HG03520 (cell line): ENCODE data around the gene HYDIN.
"Not testable (repeated sequence)": the region's sequence is repeated elsewhere in the genome, so short reads cannot be mapped to it uniquely, and the experiment has no call there.

ENCODE experiments used
- ATAC-seq: cut with Tn5 transposase; IDR thresholded peaks from one replicate; pipeline ENCODE4 v1.9.1; 2021; ENCODE audit warnings: mild to moderate bottlenecking, moderate library complexity; ENCODE audit not compliant: unreplicated experiment

HYDIN gene

DNA sequence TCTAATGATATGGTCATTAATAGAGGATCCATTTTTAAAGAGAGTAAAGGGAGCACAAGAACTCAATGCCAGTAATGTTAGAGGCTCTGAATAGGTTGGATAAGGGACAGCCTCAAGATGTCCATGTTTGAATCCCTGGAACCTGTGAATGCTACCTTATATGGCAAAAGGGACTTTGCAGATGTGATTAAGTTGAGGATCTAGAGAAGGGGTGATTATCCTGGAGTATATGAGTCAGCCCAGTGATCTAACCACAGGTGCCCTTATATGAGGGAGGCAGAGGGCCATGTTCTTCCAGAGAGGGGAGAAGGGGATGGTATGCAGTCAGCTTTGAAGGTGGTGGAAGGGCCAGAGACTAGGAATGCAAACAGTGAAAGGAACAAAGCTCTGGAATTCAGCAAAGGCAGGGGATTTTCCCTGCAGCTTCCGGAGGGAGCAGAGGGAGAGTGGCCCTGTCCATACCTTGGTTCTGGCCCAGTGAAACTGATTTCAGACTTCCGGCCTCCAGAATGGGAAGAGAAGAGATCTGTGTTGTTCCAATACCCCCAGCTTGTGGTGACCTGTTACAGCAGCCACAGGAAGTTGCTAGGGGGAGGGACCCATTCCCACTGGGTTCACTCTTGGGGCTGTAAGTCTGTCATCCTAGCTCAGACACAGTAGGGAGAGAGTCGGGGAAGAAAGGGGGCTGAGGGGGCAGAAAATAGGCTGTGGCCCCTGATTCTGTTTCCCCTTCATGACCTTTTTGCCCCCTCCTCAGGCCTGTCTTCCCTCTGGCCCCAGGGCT, 220.9 kb downstream of the HYDIN start:
- ATAC-seq, result not testable (repeated sequence)

DNA sequence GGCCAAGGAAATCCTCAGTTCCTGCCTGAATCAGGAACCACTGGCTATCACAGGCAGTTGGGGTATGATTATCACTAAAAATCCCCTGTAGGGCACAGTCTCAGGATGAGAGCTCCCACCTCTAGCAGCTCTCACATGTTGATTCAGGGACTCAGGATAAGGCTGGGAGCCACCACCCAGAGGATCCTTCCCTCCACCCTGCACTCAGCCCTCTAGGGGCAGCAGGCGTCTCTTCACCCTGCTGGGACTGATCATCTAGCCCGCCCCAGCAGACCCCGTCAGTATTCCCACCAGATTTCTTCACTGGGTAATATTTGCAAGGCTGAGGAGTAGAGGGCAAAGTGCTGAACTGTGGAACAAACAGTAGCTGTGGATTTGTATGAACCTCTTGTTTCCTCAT, 224.0 kb downstream of the HYDIN start:
- not testable (repeated sequence) for ATAC-seq

DNA sequence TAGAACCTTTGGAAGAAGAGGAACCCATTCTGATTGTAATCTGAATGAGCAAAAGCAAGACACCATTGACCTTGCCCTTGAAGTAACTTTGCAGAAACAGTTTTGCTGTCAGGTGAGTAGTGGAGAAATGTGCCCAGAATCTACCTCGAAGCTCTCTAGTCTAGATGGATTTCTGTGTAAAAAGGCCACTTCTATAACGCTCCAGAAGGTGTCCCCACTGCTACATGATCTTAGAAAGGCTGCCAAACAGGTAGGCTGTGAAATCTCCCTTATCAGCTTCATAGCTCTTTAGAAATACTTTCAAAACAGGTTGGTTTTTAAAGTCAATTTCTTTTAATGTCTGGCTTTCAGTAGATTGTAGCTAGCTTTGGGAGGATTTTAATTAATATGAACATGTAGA, 230.8 kb downstream of the HYDIN start:
- not testable (repeated sequence) for ATAC-seq

DNA sequence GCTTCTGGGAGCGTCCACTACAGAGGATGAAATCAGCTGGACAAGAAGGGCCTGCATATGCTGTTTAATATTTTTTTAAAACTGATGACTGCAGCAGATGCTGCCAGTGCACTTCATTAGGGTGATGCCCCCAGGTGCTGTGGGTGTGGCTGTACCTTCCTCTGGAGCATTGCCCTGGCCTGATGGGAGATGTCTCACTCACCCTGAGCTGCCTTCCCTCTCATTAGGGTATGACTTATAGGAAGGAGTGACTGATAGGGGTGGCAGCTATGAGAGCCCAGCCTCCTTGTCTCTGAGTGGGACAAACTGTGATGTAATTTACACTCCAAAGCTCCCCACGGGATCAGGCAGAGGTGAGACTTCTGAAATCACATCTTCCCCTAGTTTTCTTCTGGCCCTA, 234.7 kb downstream of the HYDIN start:
- not testable (repeated sequence) for ATAC-seq

DNA sequence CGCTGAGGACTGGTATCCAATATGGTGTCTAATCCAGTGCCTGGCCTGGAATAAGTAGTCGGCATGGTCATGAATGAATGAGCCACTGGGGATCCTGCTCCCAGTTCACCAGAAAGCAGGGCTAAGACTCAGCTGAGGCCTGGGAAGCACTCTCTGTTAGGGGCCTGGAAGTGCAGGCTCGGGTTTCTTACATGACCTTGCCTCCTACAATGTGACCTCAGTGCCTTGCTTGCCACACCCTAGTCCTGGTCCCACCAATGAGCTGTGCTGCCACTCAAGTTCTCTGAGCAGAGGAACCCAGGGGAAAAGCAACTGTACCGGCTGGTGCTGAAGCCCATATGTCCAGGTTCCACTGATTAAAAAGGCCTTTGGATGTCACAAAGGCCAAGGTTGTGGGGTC, 238.0 kb downstream of the HYDIN start:
- ATAC-seq, result not testable (repeated sequence)

DNA sequence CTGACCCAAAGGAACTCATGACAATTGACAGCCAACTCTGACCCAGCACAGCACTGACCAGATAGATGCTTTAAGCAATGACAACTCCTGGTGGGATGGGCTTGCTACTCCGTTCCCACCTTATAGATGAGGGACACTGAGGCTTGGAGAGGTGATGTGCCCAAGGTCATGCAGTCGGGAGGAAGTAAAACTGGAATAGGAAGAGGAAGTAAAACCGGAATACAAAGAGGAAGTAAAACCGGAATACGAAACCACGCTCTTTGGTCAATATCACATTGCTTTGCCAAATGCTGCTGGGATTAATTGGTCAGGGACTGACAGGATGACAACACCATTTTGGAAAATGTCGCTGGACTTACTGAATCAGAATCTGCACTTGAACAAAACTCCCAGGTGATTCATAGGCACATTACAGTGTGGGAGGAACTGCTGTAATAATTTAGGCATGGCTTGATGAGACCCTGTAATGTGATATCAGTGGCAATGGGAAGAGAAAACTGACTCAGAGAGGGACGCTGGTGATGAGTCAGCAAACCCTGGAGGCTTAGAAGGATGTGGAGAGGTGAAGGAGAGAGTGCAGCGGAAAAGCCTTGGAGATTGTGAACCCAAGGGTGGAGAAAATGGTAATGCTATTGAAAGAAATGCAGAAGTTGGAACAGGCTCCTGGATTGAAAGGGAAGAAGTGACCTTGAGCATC, 243.4 kb downstream of the HYDIN start:
- ATAC-seq, result not testable (repeated sequence)

DNA sequence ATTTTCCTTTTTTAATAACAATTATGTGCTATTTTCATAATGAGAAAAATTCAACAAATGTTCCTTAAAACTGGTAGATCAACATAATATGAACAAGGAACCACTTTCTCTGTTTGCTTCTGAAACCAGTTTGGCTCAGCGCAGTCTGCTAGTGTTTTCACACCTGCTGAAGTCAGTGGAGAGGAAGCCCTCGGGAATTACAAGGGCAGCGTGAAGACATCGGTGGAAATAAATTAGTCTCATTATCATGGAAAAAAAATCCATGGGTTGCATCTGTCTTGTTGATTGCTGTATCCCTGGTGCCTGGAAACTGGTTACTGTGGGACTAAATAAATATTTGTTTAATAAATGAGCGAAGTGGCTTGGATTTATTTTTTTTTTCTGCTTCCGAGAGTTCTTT, 245.8 kb downstream of the HYDIN start:
- not testable (repeated sequence) for ATAC-seq

DNA sequence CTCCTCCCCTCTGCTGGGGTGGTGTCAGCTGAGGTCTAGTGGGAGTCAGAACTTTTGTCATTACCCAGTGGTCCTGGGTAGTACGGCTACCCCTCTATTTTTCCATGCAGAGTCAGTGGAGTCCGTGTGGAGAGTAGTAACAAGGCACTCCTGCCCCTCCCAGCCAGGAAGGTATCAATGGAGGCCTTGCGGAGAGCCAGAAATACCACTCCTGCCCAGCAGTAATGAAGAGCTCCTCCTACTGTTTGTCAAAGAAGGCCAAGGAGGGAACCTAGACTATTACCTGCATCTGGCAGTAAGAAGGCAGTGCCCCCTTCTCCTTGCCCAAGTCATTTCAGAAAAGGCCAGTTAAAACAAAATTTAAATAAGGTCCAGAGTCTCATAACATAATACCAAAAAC, 262.2 kb downstream of the HYDIN start:
- ATAC-seq, result not testable (repeated sequence)

DNA sequence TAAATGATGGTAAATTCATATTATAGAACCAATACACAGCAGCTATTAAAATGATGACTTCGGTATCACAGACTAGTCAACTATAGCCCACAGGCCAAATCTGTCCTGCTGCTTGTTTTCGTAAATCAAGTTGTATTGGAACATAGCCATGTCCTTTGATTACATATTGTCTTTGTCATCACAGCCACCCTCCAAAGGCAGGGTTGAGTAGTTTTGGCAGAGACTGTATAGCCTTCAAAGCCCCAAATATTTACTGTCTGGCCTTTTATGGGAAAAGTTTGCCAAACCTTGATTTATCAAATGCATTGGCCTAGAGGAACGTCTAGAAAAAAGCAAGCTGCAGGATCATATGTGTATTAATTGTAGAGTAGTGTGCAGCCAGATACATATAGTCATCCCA, 270.4 kb downstream of the HYDIN start:
- not testable (repeated sequence) for ATAC-seq

DNA sequence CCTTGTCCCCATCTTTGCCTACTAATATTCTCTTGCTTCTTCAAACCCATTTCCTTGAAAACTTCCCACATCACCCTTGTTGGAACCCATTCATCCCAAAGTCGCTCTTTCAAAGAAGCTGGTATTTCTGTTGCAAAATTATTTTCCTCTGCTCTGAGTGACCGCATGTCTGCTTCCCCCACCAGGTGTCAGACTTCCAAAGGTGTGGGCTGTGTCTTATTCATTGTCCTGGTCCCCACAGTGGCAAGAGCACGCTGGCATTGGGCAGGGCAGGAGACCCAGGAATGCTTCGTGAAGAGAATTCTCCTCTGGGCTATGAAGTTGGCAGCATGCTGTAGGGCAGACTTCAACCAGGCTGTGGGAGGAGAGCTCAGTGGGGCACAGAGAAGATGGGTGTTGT, 275.6 kb downstream of the HYDIN start:
- not testable (repeated sequence) for ATAC-seq

DNA sequence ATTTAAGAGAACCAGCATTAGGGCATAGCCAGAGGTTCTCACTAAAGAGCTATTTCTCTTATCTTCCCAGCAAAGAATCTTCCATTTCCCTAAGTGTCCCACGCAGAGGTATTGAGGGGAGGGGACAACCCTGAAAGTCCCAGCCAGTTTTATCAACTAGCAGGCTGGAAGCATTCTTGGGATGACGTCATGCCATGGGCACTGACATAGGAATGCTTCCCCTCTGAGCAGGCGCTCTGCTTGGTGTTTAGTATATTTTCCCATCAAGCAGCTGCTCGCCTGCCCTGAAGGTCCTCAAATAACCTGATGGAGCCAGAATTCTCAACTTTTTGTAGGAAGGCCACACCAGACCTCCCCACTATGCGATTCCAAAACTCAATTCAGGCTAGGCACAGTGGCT, 276.7 kb downstream of the HYDIN start:
- not testable (repeated sequence) for ATAC-seq

DNA sequence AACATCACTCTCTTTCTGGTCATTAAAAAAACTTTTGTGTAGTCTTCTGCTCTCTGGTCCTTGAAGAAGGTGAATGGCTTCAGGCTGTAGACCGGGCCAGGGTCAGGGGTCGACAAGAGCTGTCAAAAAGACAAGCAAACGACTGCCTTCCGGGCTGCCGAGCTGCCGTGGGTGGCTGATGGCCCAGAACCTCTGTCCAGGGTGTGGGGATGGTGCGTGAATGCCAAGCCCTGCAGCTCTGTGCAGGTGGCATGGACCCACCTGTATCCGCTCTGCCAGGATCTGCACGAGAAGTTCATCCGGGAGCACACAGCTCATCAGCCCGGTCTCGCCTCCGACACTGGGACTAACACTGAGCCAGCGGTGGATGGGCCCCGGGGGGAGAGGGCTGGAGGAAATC, 287.0 kb downstream of the HYDIN start:
- ATAC-seq, result not testable (repeated sequence)

DNA sequence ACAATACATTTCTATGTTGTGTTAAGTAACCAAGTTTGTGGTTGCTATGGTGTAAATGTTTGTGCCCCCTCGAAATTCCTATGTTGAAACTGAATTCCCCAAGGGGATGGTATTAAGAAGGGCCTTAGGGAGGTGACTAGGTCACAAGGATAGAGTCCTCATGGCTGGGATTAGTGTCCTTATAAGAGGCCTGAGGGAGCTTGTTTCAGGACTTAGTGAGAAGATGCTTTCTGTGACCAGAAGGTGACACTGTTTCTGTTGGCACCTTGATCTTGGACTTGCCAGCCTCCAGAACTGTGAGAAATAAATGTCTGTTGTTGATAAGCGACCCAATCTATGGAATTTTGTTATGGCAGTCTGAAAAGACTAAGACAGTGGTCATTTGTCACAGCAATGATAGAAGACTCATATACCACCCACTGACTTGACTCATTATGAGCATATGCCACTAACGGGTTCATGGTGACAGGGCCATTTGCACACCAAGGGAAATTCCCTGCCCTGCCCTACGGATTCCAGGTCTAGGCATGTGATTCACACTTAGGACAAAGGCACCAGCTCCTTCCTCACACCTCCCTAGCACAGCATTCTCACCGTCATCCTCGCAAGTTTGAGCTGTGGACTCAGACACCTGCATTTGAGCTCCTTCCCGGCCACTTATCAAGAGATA, 290.7 kb downstream of the HYDIN start:
- ATAC-seq, result not testable (repeated sequence)

DNA sequence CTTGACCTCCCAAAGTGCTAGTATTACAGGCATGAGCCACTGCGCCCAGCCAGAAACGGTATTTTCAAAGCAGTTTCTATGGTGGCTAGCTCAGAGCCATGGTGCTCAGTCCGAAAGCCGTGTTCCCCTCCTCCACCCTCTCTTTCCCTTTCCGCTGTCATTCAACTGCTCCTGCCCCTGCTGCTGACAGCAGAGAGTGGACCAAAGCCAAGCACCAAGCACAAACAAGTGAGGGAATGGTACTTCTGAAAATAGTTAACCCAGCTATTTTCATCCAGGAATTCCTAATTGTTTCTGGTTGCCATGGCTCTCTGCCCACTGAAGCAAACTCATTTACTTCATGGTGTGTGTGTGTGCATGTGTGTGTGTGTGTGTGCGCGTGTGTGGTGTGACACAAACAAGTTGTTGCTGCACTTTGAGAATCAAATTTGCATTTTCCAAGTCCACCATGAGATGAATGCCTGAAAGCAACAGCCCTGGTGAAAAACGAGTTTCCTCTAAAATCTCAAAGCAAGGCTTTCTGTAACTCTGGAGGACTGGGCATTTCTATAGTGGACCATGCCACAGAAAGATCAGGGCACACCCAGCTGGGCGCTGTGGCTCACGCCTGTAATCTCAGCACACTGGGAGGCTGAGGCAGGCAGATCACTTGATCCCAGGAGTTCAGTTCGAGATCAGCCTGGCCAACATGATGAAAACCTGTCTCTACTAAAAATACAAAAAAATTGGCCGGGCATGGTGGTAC, 293.6 kb downstream of the HYDIN start:
- not testable (repeated sequence) for ATAC-seq

DNA sequence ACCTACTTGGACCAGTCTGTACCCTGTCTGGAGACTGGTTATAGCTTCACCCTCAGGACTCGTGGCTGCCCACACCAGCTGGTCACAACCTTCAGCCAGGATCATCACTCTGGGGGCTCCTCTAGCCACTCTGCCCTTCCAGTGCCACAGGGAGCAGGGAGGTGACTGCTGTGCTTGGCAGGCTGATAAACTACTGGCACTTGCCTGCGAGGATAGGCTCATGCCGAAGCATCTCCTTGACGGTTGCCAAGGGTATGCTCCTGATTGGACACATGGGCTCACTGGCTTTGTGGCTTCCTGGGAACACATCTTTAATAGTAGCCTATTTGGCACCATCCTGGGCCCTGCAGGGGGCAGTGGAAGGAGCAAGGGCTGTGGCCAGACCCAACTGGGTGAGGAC, 295.2 kb downstream of the HYDIN start:
- ATAC-seq, result not testable (repeated sequence)

DNA sequence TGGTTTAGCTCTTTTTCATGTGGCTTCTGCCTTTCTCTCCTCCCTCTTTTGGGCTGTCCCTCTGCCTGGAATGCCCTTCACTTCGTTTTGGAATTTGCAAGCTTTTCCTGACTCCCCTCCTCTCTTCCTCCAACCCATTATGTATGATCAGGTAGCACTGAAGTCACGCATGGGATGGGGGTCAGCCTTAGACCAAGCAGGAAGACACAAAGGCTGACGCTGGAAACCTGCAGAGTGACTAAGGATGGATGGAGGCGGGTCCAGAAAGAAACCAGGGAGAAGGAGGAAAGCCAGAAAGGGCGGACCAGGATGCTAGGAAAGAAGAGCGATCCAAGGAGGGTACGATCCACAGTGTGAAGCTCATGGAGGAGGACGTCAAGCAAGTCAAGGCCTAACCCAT, 296.8 kb downstream of the HYDIN start:
- ATAC-seq, result not testable (repeated sequence)

DNA sequence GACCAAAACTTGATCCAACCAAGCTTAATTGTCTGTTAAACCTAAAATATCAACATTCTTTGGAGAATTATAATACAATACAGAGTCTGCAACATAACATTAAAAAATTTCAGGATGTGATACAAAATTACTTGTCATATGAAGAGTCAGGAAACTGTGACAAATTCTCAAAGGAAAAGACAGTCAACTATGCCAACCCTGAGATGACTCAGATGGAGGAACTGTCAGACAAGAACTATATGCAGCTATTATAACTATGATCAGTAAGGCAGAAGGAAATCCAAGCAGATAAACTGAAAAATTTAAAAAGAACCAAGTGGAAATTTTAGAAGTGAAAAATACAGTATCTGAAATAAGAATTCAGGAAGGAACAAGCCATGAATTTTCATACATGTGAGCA, 299.8 kb downstream of the HYDIN start:
- ATAC-seq, result not testable (repeated sequence)

DNA sequence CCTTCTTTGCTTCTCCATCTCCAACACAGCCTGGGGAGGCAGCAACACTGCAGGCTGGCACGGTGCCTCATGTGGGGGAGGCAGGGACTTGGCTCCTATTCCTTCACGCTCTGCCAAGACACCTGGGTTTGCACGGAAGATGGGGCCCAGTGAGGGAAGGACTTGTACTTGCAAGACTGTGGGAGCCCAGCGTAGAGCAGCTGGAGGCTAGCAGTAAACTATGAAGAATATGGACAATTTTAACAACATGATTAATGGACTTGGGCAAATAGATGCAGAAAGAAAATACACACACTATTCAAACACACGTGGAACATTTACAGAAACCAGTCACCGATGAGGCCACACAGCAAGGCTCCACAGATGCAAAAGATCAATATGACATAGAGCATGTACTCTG, 308.4 kb downstream of the HYDIN start:
- ATAC-seq, result not testable (repeated sequence)

DNA sequence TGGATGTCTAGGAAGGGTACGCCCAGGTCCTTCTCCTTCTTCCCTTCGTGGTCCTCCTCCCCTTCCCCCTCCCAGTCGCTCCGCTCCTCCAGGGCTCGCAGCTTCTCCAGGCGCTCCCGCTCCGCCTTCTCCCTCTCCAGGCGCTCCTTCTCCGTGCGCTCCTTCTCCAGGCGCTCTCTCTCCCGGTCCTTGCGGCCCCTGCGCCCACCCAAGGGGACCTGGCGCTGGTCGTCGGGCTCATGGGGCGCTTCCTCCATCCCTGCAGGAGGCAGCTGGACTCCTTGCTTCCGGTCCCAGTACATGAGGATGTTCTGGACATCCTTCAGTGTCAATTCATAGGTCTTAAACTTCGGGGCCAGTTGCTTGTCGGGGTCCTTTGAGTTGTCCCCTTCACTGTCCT, 309.9 kb downstream of the HYDIN start:
- not testable (repeated sequence) for ATAC-seq

DNA sequence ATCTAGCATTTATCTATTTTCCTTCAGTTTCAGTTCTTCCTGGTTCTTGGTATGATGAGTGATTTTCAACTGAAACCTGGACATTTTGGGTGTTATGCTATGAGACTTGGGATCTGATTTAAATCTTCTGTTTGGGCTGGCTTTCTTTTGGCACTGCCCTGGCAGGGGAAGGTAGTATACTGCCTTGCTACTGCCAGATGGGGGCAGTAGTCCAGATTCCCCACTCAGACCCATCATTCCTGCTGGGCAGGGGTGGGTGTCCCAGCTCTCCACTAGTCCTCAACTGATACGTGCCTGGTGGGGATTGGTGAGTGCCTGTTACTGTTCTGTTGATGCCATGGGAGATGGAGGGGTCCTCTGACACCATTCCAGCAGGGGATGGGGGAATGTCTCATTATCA, 342.3 kb downstream of the HYDIN start:
- not testable (repeated sequence) for ATAC-seq

DNA sequence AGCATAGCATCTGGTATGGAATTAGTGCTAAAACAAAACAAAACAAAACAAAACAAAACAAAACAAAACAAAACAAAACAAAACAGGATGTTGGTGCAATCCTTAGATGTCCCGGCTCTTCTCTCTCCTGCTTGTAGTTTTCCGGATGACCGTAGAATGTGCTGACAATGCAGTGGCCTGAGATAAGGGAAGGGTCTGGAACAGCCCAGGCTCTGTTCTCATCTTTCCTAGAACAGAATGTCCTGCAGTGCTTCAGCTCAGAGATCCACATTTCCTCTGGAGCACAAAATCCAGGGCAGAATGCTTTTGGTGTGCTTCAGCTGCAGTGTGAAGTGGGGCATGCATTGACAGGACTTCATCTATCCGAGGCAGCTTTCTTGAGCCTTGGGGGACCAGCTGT, 345.9 kb downstream of the HYDIN start:
- ATAC-seq, result not testable (repeated sequence)
